A172 (cell line): ENCODE data around the gene FBXO44. TPM values are rescaled to one million over a fixed set of nuclear protein-coding genes. Genes with fewer than 3 reads are reported as not detected.
"Not testable (repeated sequence)": the region's sequence is repeated elsewhere in the genome, so short reads cannot be mapped to it uniquely, and the experiment has no call there.

Experiments
- DNase-seq: peaks from one replicate; pipeline ENCODE4 v3.0.0-alpha.2; 2015; ENCODE audit warnings: low spot score
- total RNA-seq: library from RNA; depleted of rRNA; stranded (reverse); fragments of >200 nt; shearing (Covaris generic); gene quantifications from 2 replicates; pipeline ENCODE4 v1.2.3, GENCODE V29; 2014; rRNA removed

Gene FBXO44, protein sequence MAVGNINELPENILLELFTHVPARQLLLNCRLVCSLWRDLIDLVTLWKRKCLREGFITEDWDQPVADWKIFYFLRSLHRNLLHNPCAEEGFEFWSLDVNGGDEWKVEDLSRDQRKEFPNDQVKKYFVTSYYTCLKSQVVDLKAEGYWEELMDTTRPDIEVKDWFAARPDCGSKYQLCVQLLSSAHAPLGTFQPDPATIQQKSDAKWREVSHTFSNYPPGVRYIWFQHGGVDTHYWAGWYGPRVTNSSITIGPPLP
- 17.6 and 18.5 TPM in 2 replicates for total RNA-seq

GRCh38 chr1:11654137-11654938, at the start of gene FBXO44, which contains the start of gene FBXO2:
Gene FBXO44 (plus strand): TSS chr1:11654877. CDS start chr1:11655836, 959 bp downstream.
Gene FBXO2 (minus strand): TSS chr1:11654429. CDS start chr1:11654340, 89 bp downstream.
- no peak for DNase-seq

GRCh38 chr1:11606775-11607174, 47.9 kb upstream of the FBXO44 start:
- no peak for DNase-seq

GRCh38 chr1:11608596-11609130, 46.0 kb upstream of the FBXO44 start:
- not testable (repeated sequence) for DNase-seq

DNA sequence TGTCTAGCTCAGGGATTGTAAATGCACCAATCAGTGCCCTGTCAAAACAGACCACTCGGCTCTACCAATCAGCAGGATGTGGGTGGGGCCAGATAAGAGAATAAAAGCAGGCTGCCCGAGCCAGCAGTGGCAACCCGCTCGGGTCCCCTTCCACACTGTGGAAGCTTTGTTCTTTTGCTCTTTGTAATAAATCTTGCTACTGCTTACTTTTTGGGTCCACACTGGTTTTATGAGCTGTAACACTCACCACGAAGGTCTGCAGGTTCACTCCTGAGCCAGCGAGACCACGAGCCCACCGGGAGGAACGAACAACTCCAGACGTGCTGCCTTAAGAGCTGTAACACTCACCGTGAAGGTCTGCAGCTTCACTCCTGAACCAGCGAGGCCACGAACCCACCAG, 45.3 kb upstream of the FBXO44 start:
- DNase-seq: not testable (repeated sequence)

- DNase-seq: no peak
Measured at GRCh38 chr1:11610629-11611180, 44.0 kb upstream of the FBXO44 start.

GRCh38 chr1:11611638-11612327, 42.9 kb upstream of the FBXO44 start:
- DNase-seq: no peak

DNA sequence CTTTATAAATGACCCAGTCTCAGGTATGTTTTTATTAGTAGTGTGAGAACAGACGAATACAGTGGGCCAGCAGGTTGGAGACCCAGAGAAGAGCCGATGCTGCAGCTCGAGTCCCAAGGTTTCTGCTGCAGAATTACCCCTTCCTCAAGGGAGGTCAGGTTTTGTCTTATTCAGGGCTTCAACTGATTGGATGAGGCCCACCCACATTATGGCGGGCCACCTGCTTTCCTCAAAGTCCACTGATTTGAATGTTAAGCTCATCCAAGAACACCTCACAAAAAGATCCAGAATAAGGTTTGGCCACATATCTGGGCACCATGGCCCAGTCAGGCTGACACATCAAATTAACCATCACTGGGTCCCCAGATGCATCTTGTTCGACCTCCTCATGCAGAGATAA, 41.3 kb upstream of the FBXO44 start:
- no peak for DNase-seq

GRCh38 chr1:11615090-11615489, 39.6 kb upstream of the FBXO44 start:
- DNase-seq: no peak

- no peak for DNase-seq
Measured at GRCh38 chr1:11616766-11617165, 37.9 kb upstream of the FBXO44 start.

- DNase-seq: no peak
Measured at GRCh38 chr1:11617314-11617713, 37.4 kb upstream of the FBXO44 start.

GRCh38 chr1:11617741-11618140, 36.9 kb upstream of the FBXO44 start:
- DNase-seq: no peak

DNA sequence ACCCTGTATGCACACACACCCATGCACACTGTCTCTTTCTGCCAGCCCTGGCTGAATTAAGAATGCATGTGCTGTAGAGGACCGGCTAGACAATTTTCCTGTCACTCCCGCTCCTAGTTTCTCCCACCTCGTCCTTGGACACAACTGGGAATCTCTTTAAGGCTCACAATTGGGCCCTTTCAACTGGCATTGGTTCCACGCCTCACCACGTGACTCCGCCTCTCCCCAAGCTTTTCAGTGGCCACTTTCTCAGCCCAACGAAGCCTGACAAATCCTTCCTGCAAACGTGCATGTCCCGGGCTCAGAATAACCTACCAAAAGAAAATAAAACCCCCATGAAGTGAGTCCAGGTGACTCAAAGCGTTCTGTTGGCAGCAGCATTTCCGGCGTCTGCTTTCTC, 34.3 kb upstream of the FBXO44 start:
- no peak for DNase-seq

GRCh38 chr1:11620924-11621323, 33.8 kb upstream of the FBXO44 start:
- DNase-seq: no peak

DNA sequence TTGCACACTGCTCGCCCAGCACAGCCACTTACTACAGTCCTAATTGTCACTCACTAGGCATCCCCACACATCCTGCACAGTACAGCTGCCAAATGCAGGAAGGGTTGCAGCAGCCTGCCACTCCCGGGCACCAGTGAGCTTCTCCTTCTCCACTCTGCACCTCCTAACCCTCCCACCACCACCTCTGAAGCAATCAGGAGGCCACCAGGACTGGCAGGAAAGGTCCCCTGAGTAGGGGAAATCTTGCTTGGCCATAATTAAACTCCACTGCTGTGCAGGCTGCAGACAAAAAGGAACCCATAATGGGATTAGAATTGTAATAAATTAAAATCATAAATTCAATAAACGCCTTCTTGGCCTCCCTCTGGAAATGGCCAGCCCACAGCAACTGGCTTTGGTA, 32.3 kb upstream of the FBXO44 start:
- DNase-seq: no peak

- DNase-seq: no peak
Measured at GRCh38 chr1:11623702-11624101, 31.0 kb upstream of the FBXO44 start.

DNA sequence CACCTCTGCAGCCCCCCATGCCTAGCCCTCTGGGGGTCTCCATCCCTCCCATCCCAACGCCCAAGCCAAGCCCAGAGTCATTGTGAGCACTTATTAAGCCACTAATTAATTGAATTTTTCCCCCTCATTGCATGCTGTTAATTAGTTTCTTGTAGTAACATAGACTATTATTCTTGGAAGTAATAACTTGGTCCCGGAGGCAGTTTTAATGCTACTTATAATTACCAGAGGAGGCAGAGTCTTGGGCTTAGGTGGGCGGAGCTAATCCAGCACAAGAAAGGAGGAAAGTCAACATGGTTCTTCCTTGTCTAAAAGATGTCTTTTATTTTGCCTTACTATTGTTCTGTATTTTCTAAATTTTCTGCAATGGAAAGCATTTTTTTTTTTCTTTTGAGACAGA, 28.1 kb upstream of the FBXO44 start:
- no peak for DNase-seq

- DNase-seq: no peak
Measured at GRCh38 chr1:11628767-11629166, 25.9 kb upstream of the FBXO44 start.

GRCh38 chr1:11629184-11630016, 25.3 kb upstream of the FBXO44 start:
- DNase-seq: no peak

DNA sequence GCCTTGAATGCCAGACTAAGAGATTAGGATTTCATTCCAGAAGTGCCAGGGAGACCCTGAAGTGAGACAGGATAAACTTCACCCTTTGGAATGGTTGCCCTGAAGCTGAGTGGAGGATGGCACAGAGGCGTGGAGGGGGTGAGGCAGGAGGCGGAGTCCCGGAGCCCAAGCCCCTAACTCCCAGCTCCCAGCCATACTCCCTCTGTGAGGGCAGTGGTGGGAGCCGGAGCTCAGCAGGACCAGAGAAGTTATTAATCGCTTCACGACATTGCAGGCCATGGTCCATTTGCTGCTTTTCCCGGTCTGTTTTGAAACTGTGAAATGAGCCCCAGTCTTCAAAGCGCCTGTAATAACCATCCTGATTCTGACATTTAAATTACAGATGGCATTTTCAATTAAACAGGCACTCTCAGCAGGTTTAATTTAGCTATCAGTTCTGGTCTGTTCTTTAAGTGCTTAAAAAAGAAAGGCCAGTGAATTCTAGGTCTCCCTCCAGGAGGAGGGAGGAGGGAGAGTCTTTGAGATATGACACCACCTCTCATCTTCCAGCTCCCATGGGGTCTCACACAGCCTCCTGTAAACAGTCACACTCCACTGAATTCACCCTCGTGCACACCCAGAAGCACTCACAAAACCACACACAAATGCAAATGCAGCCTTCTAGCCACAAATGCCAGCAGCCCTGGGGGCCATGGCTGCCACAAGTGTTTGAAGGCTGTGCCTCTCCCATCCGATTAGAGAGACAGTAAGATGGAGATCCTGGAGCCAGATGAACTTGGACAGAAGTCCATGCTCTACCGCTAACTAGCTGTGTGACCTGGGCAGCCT, 20.1 kb upstream of the FBXO44 start:
- DNase-seq: no peak

DNA sequence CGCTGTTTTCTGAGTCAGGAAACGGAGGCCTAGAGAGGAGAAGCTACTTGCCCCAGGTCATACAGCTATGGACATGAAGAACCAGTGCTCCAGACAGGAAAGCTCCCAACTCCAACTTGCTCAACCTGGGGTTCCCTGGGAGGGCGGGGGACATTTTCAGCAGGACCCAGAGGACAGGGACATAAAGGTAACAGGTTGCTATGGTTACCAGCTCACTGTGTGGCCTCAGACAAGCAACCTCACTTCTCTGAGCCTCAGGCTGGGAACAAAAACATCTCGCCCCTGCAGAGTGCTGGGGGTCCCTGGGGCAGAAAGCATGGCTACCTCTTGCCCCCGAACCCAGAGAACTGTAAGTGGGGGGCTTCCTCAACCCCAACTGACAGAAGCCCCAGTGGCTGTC, 16.6 kb upstream of the FBXO44 start:
- DNase-seq: no peak
